GM12891 (cell line): ENCODE measurements around the gene TMEM259.
A peak's percentile ranks its signal among the peaks of the same experiment; 100 is the strongest.

Experiments
- DNase-seq: peaks from one replicate; pipeline ENCODE4 v3.0.0; 2011; ENCODE audit warnings: low spot score; ENCODE audit not compliant: insufficient read length
- FAIRE-seq: peaks from 2 replicates; lab custom pipeline; 2011; peaks lifted over from hg19 to GRCh38; lab: Jason Lieb, UNC
- PAX5 ChIP-seq: IDR thresholded peaks from 2 replicates; pipeline ENCODE4 v1.6.1; 2011; ENCODE audit warnings: low read length, moderate library complexity, mild to moderate bottlenecking; ENCODE audit not compliant: insufficient read depth, severe bottlenecking
- POLR2A ChIP-seq: IDR thresholded peaks from 2 replicates; pipeline ENCODE4 v1.6.1; 2011; ENCODE audit warnings: low read depth, low read length, control low read depth
- POLR2AphosphoS5 ChIP-seq: IDR thresholded peaks from 2 replicates; pipeline ENCODE4 v1.6.1; 2011; ENCODE audit warnings: low read depth, low read length, control low read depth
- POU2F2 ChIP-seq: IDR thresholded peaks from 2 replicates; pipeline ENCODE4 v1.6.1; 2011; ENCODE audit warnings: low read depth, mild to moderate bottlenecking, control low read depth, low read length, moderate library complexity
- SPI1 ChIP-seq: IDR thresholded peaks from 2 replicates; pipeline ENCODE4 v1.6.1; 2011; ENCODE audit warnings: low read depth, low read length, control low read depth
- TAF1 ChIP-seq: IDR thresholded peaks from 2 replicates; pipeline ENCODE4 v1.6.1; 2011; ENCODE audit warnings: low read depth, low read length, control low read depth

The TMEM259 gene

GRCh38 chr19:995051-995827, 25.7 kb downstream of the TMEM259 start:
- DNase-seq (no peak), FAIRE-seq (no peak)
- TF ChIP-seq POU2F2 (no peak), PAX5 (no peak), POLR2A (no peak), POLR2AphosphoS5 (no peak; the same call in 1 of the 2 replicates), SPI1 (no peak), TAF1 (no peak)

GRCh38 chr19:994516-994915, 26.4 kb downstream of the TMEM259 start:
- DNase-seq (no peak), FAIRE-seq (no peak)
- no peak for TF ChIP-seq POLR2AphosphoS5
- TF ChIP-seq TAF1, result no peak
- TF ChIP-seq POLR2A, result no peak
- TF ChIP-seq PAX5, result no peak
- no peak for TF ChIP-seq SPI1
- TF ChIP-seq POU2F2, result no peak

GRCh38 chr19:993831-994393, 27.0 kb downstream of the TMEM259 start:
- no peak for TF ChIP-seq POLR2A
- no peak for TF ChIP-seq POLR2AphosphoS5
- TF ChIP-seq TAF1, result no peak
- TF ChIP-seq SPI1, result no peak
- no peak for TF ChIP-seq POU2F2
- TF ChIP-seq PAX5, result no peak
- FAIRE-seq, result no peak
- DNase-seq, result no peak

GRCh38 chr19:993361-993830, 27.5 kb downstream of the TMEM259 start:
- no peak for TF ChIP-seq POU2F2
- TF ChIP-seq SPI1, result no peak
- no peak for TF ChIP-seq POLR2A
- no peak for TF ChIP-seq TAF1
- TF ChIP-seq PAX5, result no peak
- no peak for TF ChIP-seq POLR2AphosphoS5
- DNase-seq, result no peak
- FAIRE-seq, result no peak

GRCh38 chr19:992670-993055, 28.3 kb downstream of the TMEM259 start:
- FAIRE-seq, result no peak
- TF ChIP-seq POU2F2 (no peak), POLR2A (no peak), SPI1 (no peak), PAX5 (no peak), POLR2AphosphoS5 (no peak), TAF1 (no peak)
- DNase-seq, result no peak

- DNase-seq (no peak), FAIRE-seq (no peak)
- TF ChIP-seq POLR2AphosphoS5, result no peak
- no peak for TF ChIP-seq PAX5
- TF ChIP-seq POU2F2, result no peak
- no peak for TF ChIP-seq SPI1
- TF ChIP-seq POLR2A, result no peak
- no peak for TF ChIP-seq TAF1
Measured at GRCh38 chr19:991932-992669, 28.8 kb downstream of the TMEM259 start.

- FAIRE-seq (peak; percentile 77), DNase-seq (no peak)
- TF ChIP-seq POLR2AphosphoS5 (no peak), TAF1 (no peak), POLR2A (no peak), PAX5 (no peak), SPI1 (no peak), POU2F2 (no peak)
Measured at GRCh38 chr19:991174-991931, 29.6 kb downstream of the TMEM259 start.

GRCh38 chr19:990746-991145, 30.2 kb downstream of the TMEM259 start:
- no peak for DNase-seq
- TF ChIP-seq POLR2A (no peak), POLR2AphosphoS5 (no peak), PAX5 (no peak), TAF1 (no peak), POU2F2 (no peak), SPI1 (no peak)
- no peak for FAIRE-seq
